Lung microvascular endothelial cell (primary cell): Measurements from ENCODE around the gene COL25A1. TPM values are rescaled to one million over a fixed set of nuclear protein-coding genes. Genes with fewer than 3 reads are reported as not detected.
A peak's percentile ranks its signal among the peaks of the same experiment; 100 is the strongest.

Experiments used
- DNase-seq, 2 donors: peaks; one replicate each; pipeline versions ENCODE4 v3.0.0 to v3.0.0-alpha.2; 2010; ENCODE audit warnings: low read depth in 2 of 2
- total RNA-seq: library from RNA; depleted of rRNA; stranded (reverse); fragments of >200 nt; gene quantifications from 2 replicates; pipeline ENCODE4 v1.2.1, GENCODE V29; 2014

The COL25A1 gene
- total RNA-seq = under 0.01 and 0.22 TPM in 2 replicates

DNA sequence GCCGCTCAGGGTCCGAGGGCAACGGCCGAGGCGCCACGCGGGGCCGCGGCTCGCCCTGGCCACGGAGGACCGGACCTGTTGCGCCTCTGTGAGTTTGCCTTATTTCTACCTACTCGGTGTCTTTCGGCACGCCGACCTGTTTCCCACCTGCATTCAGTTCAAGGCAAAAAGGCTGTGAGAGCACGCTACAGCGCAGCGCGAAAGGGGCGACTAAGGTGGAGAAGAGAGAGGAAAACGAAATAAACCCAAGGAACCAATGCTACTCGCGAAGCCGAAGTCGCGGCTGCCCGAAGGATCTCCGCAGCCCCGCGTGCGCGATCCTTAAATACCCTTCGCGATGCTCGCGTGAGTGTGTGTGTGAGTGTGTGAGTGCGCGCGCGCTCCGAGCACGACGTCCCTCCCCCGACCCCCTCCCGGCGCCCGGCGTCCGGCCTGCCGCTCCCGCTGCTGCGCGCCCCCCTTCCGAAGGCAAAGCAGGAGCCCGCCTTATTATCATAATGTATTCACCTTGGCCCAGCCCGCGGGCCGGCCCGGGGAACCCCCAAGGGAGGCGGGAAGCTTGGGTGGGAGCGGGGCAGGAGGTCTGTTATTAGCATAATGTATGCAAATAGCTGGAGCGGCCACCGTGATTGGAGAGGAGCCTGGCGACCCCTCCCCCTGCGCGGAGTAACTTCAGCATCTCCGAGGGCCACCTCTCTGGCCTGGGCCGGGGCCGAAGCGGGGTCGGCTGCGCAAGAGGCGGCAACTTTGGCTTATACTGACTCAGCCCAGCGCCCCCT, at the start of gene COL25A1:
Gene COL25A1 (minus strand): TSS at position 298 of the 779 bp plus-strand sequence.
- DNase-seq = peak; percentile 11 to 21

DNA sequence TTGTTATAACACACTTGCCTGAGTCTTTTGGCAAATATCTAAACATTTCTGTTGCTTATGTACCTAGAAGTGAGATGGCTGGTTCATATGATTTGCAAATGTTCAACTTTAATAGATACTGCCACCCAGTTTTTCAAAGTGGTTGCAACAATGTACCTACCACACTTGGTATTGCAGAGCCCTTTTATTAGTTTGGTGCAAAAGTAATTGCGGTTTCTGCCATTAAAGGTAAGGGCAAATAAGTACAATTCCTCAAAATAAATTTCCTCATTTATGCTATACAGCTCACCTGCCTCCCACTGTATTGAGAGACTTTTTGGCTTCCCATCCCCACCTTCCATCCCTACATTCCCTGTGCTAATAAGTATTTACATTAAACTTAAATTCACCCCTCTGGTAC, 47.7 kb upstream of the COL25A1 start:
- no peak for DNase-seq

DNA sequence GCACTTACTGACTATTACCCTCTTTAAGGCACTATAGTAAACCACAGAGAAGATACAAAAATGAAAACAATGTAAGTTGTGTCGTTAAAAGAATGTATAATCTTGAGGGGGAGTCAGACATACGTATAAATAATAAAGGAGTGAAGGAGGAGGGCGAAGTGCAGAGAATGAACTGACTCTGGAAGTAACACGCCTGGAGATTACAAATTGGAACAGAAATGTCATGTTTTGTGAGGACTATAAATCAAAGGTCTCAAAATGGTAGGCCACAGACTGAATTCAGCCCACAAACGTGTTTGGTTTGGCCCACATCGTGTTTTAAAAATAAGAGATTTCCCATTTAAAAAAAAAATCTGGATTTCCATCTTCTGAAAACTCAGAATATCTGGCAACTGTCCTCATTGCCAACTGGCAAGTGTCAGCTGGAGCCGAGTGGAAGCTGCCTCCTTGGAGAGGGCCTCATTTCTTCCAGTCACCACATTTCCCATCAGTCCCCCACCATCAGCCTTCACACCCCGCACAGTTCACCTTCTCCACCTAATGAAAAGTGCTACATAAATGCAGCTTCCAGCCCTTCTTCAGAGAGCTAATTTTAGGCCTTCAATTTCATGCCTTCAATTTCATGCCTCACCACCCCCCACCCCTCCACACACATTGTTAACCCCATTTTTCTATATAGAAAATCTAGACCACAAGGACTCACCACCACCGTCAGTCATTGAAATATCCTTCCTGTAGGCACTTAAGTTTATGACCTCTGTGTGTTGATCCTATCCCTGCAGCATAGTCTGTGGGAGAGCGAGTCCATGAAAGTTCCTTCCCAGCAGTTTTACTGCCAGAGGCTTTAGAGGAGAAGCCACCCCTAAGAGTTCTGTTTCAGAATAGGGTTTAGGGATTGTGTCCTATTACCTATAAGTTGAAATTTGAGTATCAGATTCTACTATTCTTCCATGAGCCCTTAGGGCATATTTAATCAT, 32.0 kb upstream of the COL25A1 start:
- no peak for DNase-seq

DNA sequence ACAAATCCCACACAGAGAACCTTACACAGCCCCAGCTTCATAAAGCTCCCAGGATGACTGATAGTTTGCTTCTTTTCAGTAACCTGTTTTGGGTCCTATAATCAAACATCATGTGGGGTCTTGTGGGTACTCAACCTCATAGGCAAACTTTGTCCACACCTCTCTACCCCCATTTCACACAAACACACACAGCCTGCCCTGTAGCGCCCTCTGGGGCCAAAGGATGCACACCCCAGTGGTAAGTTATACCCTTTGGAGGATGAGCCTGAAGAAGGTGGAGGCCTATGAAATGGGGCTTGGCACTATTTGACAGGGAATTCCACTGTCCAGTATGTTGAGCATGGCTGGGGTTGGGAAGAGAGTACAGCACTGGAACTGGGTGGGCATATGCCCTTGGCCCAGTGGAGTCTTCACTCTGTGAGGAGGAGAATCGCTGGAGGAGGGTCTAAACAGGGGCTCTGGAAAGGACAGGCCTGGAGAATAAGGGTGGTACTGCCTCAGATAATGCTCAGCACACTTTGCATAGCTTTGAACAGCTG, 30.5 kb upstream of the COL25A1 start:
- DNase-seq = peak in 1 of 2 donors; percentile 8

DNA sequence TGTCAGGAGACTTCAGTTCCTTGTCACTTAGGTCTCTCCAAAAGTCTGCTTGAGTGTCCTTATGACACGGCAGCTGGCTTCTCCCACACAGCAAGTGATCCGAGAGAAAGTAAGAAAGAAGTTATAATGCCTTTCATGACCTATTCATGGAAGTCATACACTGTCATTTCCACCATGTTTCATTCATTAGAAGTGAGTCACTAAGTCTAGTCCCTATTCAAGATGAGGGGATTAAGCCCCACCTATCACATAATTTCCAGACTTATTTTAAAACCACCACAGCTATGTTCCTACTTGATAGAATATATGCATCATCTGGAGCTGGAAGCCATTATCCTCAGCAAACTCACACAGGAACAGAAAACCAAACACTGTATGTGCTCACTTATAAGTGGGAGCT, 25.2 kb upstream of the COL25A1 start:
- DNase-seq = no peak

DNA sequence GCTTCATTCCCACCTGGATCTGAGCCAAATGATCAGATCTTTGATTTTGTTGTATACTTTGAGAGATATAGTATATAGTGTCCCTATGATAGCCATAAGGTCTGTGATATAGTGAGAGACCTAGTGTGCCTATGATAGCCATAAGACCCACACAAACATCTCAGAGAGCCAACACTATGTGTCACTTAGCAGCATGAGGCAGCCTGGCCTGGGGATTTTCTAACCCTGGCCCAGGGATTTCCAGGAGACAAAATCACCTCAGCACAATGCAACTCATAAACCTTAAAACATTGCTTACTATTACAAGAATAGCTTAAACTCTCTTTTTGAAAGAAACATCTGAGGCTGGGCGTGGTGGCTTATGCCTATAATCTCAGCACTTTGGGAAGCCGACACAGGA, 23.2 kb upstream of the COL25A1 start:
- no peak for DNase-seq

DNA sequence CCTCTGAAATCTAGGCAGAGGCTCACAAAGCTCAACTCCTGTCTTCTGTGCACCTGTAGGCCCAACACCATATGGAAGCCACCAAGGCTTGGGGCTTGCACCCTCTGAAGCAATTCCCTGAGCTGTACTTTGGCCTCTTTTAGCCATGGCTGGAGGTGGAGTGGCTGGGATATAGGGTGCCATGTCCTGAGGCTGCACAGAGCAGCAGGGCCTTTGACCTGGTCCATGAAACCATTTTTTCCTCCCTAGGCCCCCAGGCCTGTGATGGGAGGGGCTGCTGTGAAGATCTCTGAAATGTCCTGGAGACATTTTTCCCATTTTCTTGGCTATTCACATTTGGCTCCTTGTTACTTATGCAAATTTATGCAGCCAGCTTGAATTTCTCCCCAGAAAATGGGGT, 20.9 kb upstream of the COL25A1 start:
- DNase-seq = no peak

DNA sequence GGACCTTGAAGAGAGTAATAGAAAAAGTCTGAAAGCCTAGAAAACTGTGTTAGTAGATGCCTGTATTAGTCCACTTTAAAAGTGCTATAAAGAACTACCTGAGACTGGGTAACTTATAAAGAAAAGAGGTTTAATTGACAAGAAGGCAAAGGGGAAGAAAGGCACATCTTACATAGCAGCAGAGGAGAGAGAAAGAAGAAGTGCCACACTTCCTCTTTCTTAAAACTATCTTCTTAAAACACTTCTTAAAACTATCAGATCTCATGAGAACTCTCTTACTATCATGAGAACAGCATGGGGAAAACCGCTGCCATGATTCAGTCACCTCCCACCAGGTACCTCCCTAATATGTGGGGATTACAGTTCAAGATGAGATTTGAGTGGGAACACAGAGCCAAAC, 18.8 kb upstream of the COL25A1 start:
- DNase-seq = no peak

DNA sequence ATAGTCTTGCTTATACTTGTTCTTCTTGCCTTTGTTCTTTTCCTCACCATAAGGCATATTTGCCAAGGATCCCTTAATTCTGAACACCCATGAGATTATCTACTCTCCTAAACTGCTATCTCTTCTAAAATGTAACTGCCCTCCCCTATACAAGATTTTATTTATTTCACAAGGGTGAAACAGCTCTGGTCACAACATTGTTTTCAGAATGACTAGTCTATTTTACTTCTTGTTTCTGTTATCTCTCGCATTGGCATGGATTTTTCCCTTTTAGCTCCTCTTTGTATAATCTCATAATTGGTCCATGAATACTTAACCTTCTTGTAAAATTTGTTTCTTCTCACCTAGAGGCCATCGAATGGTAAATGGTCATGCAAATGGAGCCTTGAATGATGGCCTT, 17.2 kb upstream of the COL25A1 start:
- DNase-seq = no peak

DNA sequence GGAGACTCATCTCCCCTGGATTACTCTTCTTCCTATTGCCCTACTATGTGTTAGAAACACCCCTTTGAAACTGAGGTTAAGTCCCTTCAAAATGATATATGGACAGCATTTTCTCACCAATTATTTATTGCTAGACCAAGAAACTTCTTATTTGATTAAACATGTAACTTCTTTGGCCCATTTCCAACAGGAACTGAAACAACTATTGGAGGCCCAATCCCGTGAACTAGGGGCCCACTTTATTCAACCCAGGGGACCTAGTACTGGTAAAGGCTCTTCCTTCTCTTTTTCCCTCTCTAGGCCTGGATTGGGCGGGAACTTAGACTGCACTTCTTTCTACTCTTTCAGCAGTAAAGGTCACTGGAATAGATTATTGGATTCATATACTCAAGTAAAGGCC, 16.7 kb upstream of the COL25A1 start:
- DNase-seq = no peak

DNA sequence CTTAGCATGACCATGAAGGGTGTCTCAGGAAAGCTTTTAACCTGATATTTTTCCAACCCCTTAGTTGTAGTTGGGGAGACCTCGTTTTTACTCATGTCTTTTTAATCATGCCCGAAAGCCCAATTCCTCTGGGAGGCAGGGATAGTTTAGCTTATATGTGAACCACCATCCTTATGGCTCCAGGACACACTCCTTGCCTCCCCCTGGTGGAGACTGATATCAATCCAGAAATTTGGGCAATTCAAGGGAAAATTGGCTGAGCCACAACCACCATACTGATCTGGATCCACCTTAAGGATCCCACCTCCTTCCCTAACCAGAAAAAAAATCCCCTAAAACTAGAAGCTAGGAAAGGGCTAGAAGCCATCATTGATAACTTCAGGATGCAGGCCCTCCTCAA, 13.4 kb upstream of the COL25A1 start:
- DNase-seq = no peak

DNA sequence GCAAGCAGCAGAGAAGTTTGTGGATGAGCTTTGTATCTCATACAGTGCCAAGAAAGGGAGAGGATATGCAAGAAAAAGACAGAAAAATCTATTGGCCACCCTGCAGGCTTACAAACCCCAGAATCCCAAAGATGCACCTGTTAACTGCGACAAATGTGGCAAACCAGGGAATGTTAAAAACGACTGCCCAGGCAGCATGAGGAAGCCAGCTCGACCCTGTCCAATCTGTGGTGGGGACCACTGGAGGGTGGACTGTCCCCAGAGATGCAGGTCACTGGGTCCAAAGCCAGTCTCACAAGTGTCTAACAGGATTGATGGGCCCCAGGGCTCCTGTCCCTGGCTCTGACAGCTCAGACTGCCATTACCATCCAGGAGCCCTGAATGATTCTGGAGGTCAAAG, 12.9 kb upstream of the COL25A1 start:
- DNase-seq = no peak

DNA sequence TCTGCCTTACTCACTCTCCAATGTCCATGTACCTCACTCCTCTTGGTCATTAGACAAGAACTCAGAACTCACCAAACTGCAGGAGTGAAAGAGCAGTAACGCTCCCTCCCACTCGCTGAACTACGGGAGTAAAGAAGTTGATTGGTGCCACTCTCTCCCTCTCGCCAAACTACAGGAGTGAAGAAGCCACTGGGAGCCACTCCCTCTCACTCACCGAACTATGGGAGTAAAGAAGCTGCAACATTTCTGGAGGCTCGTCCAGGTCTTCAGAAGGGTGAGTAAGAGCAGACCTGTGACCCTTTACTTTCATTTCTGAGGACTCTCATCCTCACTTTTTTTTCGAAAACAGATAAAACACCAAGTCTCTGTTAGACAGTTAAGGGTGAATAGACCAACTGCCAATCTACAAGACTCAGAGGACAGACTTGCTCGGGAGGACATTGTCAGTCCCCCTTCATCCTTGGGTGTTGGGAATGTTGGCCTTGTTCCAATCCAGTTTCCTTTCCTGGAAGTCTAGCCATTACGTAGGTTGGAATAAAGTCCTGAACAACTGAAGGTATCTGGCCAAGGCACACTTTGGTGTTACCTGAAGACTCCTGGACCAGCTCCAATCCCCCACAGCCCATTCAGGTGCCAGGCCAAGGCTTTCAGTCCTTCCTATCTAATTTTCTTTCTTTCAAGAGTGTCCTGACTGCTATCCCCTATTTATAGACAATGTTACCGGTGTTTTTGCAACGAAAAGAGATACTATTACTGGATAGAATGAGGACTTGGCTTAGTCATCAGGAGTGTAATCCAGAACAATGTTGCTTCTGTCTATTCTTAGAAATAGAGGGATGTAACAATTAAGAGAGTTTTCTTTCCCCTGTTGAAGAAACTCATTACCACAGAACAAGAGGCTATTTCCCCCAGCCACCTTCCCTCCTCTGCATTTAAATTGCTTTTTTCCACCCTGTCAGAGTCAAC, 11.0 kb upstream of the COL25A1 start:
- DNase-seq = no peak

DNA sequence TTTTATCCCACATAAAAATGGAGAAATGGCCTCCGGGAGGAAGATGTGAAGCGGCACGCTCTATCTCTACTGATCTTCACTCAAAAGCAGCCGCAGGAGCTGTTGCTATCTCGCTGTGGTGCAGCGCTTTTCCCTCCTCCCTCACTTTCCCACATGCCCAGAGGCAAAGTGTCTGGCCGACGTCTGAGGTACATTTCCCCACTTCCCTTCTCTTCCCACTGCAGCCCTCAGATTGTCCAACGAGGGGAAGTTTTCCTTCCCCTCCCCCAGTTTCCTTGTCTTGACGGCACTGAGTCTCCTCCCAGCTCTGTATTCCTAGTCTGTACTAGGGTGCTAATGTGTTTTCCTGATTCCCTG, 660 bp upstream of the COL25A1 start:
- DNase-seq = no peak

DNA sequence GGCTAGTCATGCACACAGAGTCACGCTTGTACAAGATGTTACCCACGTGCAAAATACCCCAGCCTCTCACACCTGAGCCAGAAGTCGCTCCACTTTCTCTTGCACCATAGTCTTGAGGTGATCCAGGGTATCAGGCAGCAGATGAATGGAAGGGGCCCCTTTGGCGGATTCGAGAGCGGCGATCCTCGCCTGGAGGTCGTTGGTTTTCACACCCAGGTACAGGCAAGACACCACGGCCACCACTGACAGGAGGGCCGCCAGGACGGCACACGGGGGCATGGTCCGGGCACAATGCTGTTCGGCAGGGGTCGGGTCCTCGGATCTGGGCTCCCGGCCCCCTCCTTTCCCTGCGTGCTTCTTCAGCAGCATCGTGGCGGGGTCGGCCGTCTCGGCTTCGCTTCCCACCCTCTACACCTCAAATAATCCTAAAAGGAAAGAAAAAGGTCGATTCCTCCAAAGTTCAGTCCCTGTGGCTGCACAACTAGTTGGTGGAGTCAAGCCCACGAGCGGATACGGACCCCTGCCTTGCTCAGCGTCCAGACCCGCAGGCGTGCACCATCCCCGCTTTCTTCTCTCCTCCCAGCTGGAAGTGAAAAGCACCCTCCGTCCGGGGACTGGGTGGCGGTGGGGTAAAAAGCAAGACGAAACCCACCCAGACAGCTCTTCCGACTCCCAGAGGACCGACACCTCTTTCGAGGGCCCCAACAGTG, 652 bp downstream of the COL25A1 start:
- DNase-seq = no peak

DNA sequence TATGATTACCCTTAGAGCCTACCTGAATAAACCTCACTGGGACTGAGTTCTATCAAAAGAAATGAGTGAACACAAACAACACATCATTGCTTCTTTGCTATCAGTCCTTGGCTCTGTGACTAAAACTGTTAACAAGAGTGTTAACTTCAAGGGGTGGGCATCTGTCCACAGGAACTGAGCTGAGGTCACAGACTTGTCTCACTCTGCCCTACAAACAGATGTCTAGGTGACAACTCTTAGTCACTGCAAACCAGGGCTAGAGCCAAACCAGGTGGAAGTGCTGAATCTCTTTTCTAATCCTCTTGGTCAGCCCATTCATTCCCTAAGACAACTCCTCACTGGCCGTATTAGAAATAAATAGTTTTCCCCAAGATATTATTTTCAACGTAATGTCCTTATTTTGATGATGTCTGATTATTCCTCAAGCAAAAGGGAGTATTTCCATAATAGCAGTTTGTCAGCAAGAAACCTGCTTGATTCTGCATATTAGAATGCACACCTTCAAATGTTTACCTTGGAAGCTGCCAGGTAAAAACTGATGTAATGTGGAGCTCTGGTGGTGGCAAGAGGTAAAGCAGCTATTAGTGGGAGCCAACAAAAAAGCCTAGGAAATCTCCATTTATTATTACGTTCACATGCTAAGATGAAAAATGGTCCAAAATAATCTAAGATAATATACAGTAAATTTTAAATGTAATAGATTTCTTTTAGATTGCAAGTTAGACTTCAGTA, 4.0 kb downstream of the COL25A1 start:
- peak in 1 of 2 donors; percentile 37 for DNase-seq

DNA sequence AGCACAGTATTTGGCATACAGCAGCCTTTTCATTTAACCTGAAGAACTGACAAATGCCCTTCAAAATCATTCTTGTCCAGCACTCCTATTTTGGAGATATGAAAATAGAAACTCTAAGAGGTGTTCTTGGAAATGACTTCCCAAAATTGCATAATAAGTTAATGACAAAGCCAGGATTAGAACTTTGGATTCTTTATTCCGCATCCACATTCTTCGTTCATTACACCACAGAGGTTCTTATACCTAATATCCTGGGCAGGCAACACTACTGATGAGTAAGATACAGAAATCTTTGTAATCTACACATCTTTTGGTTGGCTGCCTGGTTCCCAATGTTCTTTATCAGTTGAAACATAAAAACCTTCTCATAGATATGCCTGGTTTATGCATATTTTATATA, 5.9 kb downstream of the COL25A1 start:
- no peak for DNase-seq

DNA sequence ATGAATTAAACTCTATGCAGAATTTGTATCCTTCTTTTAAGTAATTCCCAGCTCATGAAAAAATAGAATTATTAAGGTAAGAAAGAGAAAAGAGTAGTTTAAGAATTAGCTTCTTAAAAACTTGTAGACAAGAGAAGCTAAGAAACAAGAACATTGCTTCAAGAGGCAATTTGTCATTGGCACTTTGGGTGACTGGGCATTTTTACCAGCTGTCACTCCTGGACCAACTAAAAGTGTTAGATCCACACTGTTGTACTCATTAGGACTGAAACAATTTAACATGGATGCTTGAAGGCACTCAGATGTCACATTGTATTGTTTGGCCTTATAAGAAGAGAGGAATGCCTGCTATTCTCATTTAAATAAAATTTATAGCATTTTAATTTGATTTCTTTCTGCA, 7.4 kb downstream of the COL25A1 start:
- no peak for DNase-seq

DNA sequence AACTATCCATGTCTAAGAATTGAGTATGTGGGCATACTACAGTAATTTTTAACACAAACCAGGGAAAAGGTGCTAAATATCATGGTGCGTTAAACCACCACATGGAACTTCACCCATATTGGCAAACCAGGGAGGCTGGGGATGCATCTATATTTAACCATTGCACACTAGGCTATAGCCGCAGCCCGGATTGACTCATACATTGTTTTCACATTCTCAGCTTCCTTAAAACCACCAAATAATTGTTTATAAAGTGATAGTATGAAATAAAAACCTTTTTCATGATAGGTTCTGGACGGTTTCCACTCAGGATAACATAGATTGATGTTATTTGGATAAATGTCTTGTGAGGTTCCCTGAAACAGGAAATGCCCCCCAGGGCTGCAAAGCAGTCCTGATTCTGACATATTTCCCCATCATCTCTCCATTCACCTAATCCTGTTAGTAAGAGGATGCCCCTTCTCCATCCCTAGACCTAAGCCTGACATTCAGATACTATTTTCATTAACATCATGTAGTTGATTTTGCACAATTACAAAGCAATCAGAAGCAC, 7.9 kb downstream of the COL25A1 start:
- no peak for DNase-seq

DNA sequence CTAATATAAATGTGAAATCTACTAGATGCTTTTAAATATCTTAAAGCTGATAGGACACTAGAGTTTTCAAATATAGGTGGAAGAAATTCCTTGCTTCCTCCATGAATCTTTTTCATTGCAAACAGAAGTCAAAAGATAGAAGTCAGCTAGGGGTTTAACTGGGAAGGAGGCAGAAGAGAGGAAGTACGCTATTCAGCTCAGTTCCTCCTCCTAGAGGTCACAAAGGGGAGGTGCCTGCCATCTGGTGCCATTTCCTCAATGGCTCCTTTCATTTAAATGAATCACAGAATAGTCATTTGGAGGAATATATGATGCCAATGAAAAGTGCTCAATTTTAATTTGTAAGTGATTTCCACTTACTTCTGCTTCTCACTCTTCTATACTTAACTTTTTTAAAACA, 8.5 kb downstream of the COL25A1 start:
- DNase-seq = no peak
